Naive thymus-derived CD4-positive, alpha-beta T cell (primary cell): Measurements from ENCODE around the gene DNAH9. TPM values are rescaled to one million over a fixed set of nuclear protein-coding genes. Genes with fewer than 3 reads are reported as not detected.

Source experiments
- ATAC-seq: fragments of 150-1000 bp; cut with Tn5 transposase; 2 replicates; pipeline ENCODE4 v1.10.0; 2021; ENCODE audit warnings: mild to moderate bottlenecking, moderate library complexity
- CTCF ChIA-PET: fragments of 350-600 bp; sonication (Branson Sonifier 250); formaldehyde crosslinking; loops from one replicate; lab custom pipeline; 2021; ENCODE audit warnings: antibody characterized with exemption; lab: Charles Lee
- POLR2A ChIA-PET: fragments of 350-600 bp; sonication (Branson Sonifier 250); formaldehyde crosslinking; loops from one replicate; lab custom pipeline; 2021; ENCODE audit warnings: antibody characterized with exemption, inconsistent platforms; lab: Charles Lee
- DNase-seq, 9 donors: peaks; one replicate each; pipeline versions ENCODE4 v3.0.0 to v3.0.0-alpha.2; 2020 to 2022; ENCODE audit warnings: mixed read lengths in 1 of 9
- H3K27ac ChIP-seq: one replicate; pipeline ENCODE4 v1.7.0; 2013; ENCODE audit warnings: mild to moderate bottlenecking, low read depth, low read length, moderate library complexity
- H3K27me3 ChIP-seq, 2 donors: one replicate each; pipeline ENCODE4 v1.7.0; 2013; ENCODE audit warnings: low read length in 2 of 2, mild to moderate bottlenecking in 2 of 2, moderate library complexity in 2 of 2; ENCODE audit not compliant: control insufficient read depth in 2 of 2, insufficient read depth in 2 of 2
- H3K36me3 ChIP-seq, 3 experiments: 1 replicate in 2 of 3; 2 replicates in 1 of 3; pipeline ENCODE4 v1.7.0; 2013; ENCODE audit warnings: low read length in 3 of 3, mild to moderate bottlenecking in 3 of 3, moderate library complexity in 1 of 3; ENCODE audit not compliant: insufficient read depth in 3 of 3, control insufficient read depth in 2 of 3
- H3K4me1 ChIP-seq, 2 donors: one replicate each; pipeline ENCODE4 v1.7.0; 2013; ENCODE audit warnings: low read length in 2 of 2, mild to moderate bottlenecking in 2 of 2, moderate library complexity in 1 of 2; ENCODE audit not compliant: control insufficient read depth in 2 of 2, insufficient read depth in 2 of 2
- H3K4me3 ChIP-seq: 2 replicates; pipeline ENCODE4 v1.7.0; 2013; ENCODE audit warnings: mild to moderate bottlenecking, low read length
- H3K9me3 ChIP-seq, 3 experiments: 1 replicate in 2 of 3; 2 replicates in 1 of 3; pipeline ENCODE4 v1.7.0; 2013; ENCODE audit warnings: low read length in 3 of 3; ENCODE audit not compliant: control insufficient read depth in 2 of 3
- H3K27ac Mint-ChIP-seq, 9 donors: one replicate each; pipeline ENCODE4 v1.8.0; 2020 to 2022; ENCODE audit warnings: mixed read lengths in 9 of 9, mild to moderate bottlenecking in 8 of 9, moderate library complexity in 5 of 9, inconsistent platforms in 2 of 9
- H3K27me3 Mint-ChIP-seq, 5 donors: one replicate each; pipeline ENCODE4 v1.8.0; 2021 to 2022; ENCODE audit warnings: mixed read lengths in 5 of 5, mild to moderate bottlenecking in 1 of 5
- H3K36me3 Mint-ChIP-seq, 5 donors: one replicate each; pipeline ENCODE4 v1.8.0; 2020 to 2022; ENCODE audit warnings: mixed read lengths in 5 of 5, mild to moderate bottlenecking in 3 of 5, inconsistent platforms in 1 of 5
- H3K4me1 Mint-ChIP-seq, 7 donors: one replicate each; pipeline ENCODE4 v1.8.0; 2020 to 2022; ENCODE audit warnings: mixed read lengths in 7 of 7, mild to moderate bottlenecking in 3 of 7, inconsistent platforms in 1 of 7
- H3K4me3 Mint-ChIP-seq, 10 donors: one replicate each; pipeline ENCODE4 v1.8.0; 2020 to 2022; ENCODE audit warnings: mild to moderate bottlenecking in 10 of 10, mixed read lengths in 10 of 10, moderate library complexity in 6 of 10, inconsistent platforms in 2 of 10
- H3K9me3 Mint-ChIP-seq, 11 donors: one replicate each; pipeline ENCODE4 v1.8.0; 2020 to 2022; ENCODE audit warnings: mixed read lengths in 11 of 11, mild to moderate bottlenecking in 4 of 11, inconsistent platforms in 1 of 11, moderate library complexity in 1 of 11
- intact Hi-C, 2 donors: fragments of 100-400 bp; cut with micrococcal nuclease; formaldehyde crosslinking; loops; one replicate each; pipeline ENCODE4 v1.15.1; 2023
- polyA plus RNA-seq, 2 donors: library from polyadenylated mRNA; unstranded; fragments of 300-500 nt; fragmentation: Illumina TruSeq; gene quantifications; one replicate each; pipeline ENCODE4 v1.2.3, GENCODE V29; 2021
- total RNA-seq, 6 experiments: library from RNA in 5 of 6; stranded (reverse) in 5 of 6; gene quantifications; 1 replicate in 5 of 6; 2 replicates in 1 of 6; pipeline ENCODE4 v1.2.3 and lab custom pipeline; 2021 to 2026

DNAH9 gene
- total and polyA plus RNA-seq, 7 experiments from 2014 or later, result not detected

DNA sequence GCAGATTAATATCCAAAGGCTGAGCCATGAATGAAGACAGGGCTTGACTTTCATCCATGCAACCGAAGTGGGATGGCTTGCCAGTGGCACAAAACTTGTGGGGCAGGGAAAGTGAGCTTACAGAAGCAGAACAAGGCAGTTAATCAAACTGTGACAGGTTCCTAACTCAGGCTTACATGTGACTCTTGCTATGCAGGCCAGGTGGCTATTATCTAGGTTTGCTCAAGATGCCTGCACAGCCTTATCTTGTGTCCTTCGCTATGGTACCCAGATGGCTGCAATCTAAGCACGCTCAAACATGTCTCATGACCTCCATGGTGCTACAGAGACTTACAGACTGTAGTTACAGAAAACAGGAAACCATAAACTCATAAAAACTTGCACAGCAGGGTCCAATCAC, 8.6 kb upstream of the DNAH9 start:
- H3K27ac Mint-ChIP-seq, result no peak overlapping the region
- intact Hi-C loops, result no loop called here
- Histone ChIP-seq H3K27me3 (no peaks in the 10 kb centered on the region), H3K9me3 (no peaks in the 10 kb centered on the region), H3K27ac (no peak overlapping the region), H3K4me1 (no peaks in the 10 kb centered on the region), H3K36me3 (no peaks in the 10 kb centered on the region), H3K4me3 (no peak overlapping the region)
- no peaks in the 10 kb centered on the region for H3K36me3 Mint-ChIP-seq
- peaks cover 0 to 10% (median 6%) of the 10 kb centered on the region in 5 donors for H3K27me3 Mint-ChIP-seq
- H3K9me3 Mint-ChIP-seq, result peaks cover 0 to 17% (median 4%) of the 10 kb centered on the region in 11 donors
- POLR2A ChIA-PET, result no interaction called here
- H3K4me3 Mint-ChIP-seq, result no peak overlapping the region
- no peak for DNase-seq
- ATAC-seq, result no peak
- CTCF ChIA-PET, result no interaction called here
- no peaks in the 10 kb centered on the region for H3K4me1 Mint-ChIP-seq

DNA sequence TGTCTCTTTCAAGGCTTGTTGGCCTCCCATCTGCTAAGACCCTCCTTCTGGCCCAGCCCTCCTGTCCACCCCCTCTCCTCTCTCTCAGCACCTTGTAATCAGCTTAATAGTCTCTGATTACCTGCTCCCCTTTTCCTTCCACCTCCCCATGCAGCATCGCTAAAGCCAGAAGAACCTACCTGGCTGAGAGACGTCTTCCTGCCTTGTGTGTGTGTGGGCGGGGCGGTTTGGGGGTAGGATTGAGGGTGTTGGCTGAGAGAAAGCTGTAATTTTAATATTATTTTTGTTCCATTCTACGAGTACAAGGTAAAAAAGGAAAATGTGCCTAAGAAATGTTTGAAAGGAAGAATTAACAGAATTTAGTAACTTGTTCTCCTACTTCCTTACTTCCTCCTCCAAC, 3.4 kb downstream of the DNAH9 start:
- peaks cover 10 to 36% (median 34%) of the 10 kb centered on the region in 5 donors for H3K27me3 Mint-ChIP-seq
- ATAC-seq (no peak), DNase-seq (no peak)
- H3K4me3 Mint-ChIP-seq, result no peak overlapping the region
- POLR2A ChIA-PET, result no interaction called here
- H3K27ac Mint-ChIP-seq, result no peak overlapping the region
- peaks cover 0 to 19% (median 5%) of the 10 kb centered on the region in 11 donors for H3K9me3 Mint-ChIP-seq
- peaks cover 0 to 4% (median 0%) of the 10 kb centered on the region in 5 donors for H3K36me3 Mint-ChIP-seq
- H3K27ac ChIP-seq, result no peak overlapping the region
- no peaks in the 10 kb centered on the region for H3K36me3 ChIP-seq
- H3K27me3 ChIP-seq, result no peaks in the 10 kb centered on the region
- CTCF ChIA-PET, result no interaction called here
- peaks cover 0 to 5% (median 0%) of the 10 kb centered on the region in 7 donors for H3K4me1 Mint-ChIP-seq
- intact Hi-C loops, result no loop called here
- no peaks in the 10 kb centered on the region for H3K9me3 ChIP-seq
- H3K4me1 ChIP-seq, result no peaks in the 10 kb centered on the region
- H3K4me3 ChIP-seq, result no peak overlapping the region

DNA sequence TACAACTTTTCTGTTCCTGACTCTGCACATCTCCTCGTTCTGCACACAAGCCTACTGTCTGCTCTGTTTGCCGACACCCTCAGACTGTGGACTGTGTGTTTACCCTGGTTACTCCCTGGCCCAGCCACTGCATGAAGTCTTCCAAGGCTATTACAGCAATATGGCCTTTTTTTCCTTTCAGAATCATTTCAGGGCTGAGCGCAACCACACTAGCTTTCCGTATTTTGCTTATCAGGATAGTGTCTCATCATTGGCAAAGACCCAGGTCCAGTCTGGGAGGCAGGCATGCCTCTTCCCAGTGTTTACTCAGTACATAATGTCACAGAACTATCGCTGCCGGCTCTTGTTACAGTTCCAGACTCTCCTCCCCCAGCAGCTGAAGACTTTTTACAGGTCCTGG, 10.1 kb downstream of the DNAH9 start:
- no peaks in the 10 kb centered on the region for H3K4me1 ChIP-seq
- no peaks in the 10 kb centered on the region for H3K27me3 ChIP-seq
- no peak overlapping the region for H3K4me3 ChIP-seq
- no peaks in the 10 kb centered on the region for H3K36me3 ChIP-seq
- intact Hi-C loops, result no loop called here
- Mint-ChIP-seq H3K27me3 (peaks cover 0 to 31% (median 5%) of the 10 kb centered on the region in 5 donors), H3K9me3 (peaks cover 0 to 8% (median 3%) of the 10 kb centered on the region in 11 donors), H3K27ac (no peak overlapping the region), H3K4me1 (no peaks in the 10 kb centered on the region), H3K4me3 (no peak overlapping the region), H3K36me3 (no peaks in the 10 kb centered on the region)
- H3K27ac ChIP-seq, result no peak overlapping the region
- no peak for DNase-seq
- ATAC-seq, result no peak
- POLR2A ChIA-PET, result no interaction called here
- H3K9me3 ChIP-seq, result no peaks in the 10 kb centered on the region
- CTCF ChIA-PET, result no interaction called here

DNA sequence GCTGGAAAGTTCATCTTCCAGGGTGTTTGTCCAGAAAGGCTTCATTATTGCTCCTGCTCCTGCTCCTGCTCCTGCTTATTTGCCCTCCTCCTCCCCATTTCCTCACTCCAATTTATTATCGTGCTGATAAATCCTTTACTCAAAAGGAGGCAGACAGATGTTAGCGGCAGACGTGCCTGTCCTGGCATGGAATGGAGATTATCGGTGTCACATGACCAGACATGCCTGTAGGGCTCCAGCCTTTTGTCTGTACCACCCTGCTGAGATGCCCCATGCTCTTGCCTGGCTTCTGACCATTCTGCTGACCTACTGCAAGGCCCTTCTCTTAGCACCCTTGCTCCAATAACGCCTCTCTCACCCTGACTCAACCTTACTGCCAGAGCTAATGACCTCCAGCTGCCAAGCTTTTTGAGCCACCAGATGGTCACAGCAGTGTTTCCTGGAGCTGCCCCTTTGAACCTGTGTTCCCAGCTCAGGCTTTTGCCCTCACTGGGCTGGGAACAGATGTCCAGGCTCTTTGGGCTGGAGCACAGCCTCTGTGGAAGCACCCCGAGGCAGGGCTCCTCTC, 12.8 kb downstream of the DNAH9 start:
- H3K27me3 Mint-ChIP-seq, result peaks cover 0 to 37% (median 5%) of the 10 kb centered on the region in 5 donors
- no peak for ATAC-seq
- H3K9me3 Mint-ChIP-seq, result peaks cover 0 to 5% (median 1%) of the 10 kb centered on the region in 11 donors
- intact Hi-C loops, result no loop called here
- Histone ChIP-seq H3K9me3 (no peaks in the 10 kb centered on the region), H3K36me3 (no peaks in the 10 kb centered on the region), H3K4me3 (no peak overlapping the region), H3K27me3 (no peaks in the 10 kb centered on the region), H3K4me1 (no peaks in the 10 kb centered on the region), H3K27ac (no peak overlapping the region)
- POLR2A ChIA-PET, result no interaction called here
- H3K4me3 Mint-ChIP-seq, result no peak overlapping the region
- H3K36me3 Mint-ChIP-seq, result no peaks in the 10 kb centered on the region
- H3K27ac Mint-ChIP-seq, result no peak overlapping the region
- CTCF ChIA-PET, result no interaction called here
- no peaks in the 10 kb centered on the region for H3K4me1 Mint-ChIP-seq
- no peak for DNase-seq

DNA sequence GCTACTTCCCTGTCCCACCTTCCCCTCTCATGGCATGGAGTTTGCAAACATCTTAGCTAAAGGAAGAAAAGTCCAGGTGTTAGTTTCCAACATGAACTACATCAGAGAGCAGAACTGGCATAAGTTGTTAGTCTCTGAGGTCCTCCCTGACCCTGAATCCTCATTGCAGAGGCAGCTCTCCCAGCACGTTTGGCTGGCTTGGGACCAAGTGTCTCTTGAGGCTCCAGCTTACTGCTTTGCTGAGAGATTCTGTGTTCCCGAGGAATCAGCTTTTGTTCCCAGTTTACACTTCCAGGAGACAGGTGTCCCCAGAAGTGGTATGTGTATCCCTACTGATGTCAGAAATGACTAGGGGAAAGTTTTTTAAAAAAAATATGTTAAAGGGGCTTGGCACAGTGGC, 14.7 kb downstream of the DNAH9 start:
- Mint-ChIP-seq H3K27me3 (peaks cover 0 to 37% (median 5%) of the 10 kb centered on the region in 5 donors), H3K9me3 (peaks cover 0 to 5% (median 0%) of the 10 kb centered on the region in 11 donors), H3K36me3 (no peaks in the 10 kb centered on the region), H3K4me1 (no peaks in the 10 kb centered on the region), H3K27ac (no peak overlapping the region), H3K4me3 (no peak overlapping the region)
- Histone ChIP-seq H3K4me1 (no peaks in the 10 kb centered on the region), H3K4me3 (no peak overlapping the region), H3K9me3 (no peaks in the 10 kb centered on the region), H3K27me3 (no peaks in the 10 kb centered on the region), H3K36me3 (no peaks in the 10 kb centered on the region), H3K27ac (no peak overlapping the region)
- ATAC-seq, result no peak
- ChIA-PET CTCF (no interaction called here), POLR2A (no interaction called here)
- DNase-seq, result no peak
- intact Hi-C loops, result no loop called here

DNA sequence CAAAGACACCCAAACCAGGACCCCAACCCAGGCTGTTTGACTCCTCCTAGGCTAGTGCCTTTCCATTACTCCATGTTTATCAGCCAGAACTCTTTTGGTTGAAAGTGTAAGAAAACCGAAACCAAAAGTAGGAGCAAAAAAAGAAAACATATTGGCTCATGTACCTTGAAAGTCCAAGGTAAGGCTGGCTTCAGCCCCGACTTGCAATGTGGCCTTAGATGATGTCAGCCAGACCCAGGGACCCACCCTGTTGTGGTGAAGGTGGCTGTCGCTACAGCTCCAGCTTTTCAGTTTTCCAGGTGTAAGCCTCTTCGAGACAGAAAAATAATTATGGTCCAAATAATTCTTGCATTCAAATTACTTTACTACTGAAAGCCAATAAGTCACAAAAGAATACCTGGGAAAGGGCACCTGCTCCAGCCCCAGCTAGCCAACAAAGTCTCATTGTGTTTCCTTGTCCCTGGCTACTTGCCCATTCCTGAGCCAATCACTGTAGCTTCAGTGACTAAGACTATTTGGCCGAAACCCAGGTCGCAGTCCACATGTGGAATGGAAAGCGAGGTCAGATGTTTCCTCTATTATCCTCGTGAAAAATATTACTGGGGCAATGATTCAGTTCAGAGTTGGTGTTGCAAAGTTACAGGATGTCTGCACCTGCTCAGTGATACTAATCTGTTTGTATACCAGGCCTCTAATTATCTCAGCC, 20.7 kb downstream of the DNAH9 start:
- Mint-ChIP-seq H3K4me3 (no peak overlapping the region), H3K36me3 (no peaks in the 10 kb centered on the region), H3K4me1 (no peaks in the 10 kb centered on the region), H3K9me3 (peaks cover 0 to 9% (median 2%) of the 10 kb centered on the region in 11 donors), H3K27me3 (peaks cover 0 to 1% (median 0%) of the 10 kb centered on the region in 5 donors), H3K27ac (no peak overlapping the region)
- Histone ChIP-seq H3K36me3 (no peaks in the 10 kb centered on the region), H3K27me3 (no peaks in the 10 kb centered on the region), H3K4me1 (no peaks in the 10 kb centered on the region), H3K9me3 (no peaks in the 10 kb centered on the region), H3K27ac (no peak overlapping the region), H3K4me3 (no peak overlapping the region)
- ATAC-seq, result no peak
- DNase-seq, result no peak
- ChIA-PET POLR2A (no interaction called here), CTCF (no interaction called here)
- intact Hi-C loops, result no loop called here

DNA sequence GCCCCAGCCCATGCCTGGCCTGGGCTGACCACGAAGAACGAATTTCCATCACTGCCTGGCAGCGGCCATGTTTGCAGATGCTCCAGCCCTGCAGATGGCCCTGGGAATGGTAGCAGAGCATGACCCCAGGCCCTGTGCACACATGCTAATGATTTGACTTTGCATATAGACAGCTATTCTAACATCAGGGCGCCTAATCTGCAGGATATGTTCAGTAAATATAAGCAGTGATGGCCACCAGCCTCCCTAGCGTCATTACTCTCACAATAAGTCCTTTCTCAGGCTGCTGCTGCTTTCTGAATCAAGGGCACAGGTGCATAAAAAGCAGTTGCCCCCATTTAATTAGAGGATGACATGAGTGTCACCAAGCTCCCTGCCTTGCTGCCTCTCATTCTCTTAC, 24.2 kb downstream of the DNAH9 start:
- no peak overlapping the region for H3K4me3 ChIP-seq
- H3K4me1 ChIP-seq, result no peaks in the 10 kb centered on the region
- ATAC-seq, result no peak
- H3K9me3 ChIP-seq, result no peaks in the 10 kb centered on the region
- Mint-ChIP-seq H3K9me3 (peaks cover 0 to 10% (median 3%) of the 10 kb centered on the region in 11 donors), H3K36me3 (no peaks in the 10 kb centered on the region), H3K27ac (no peak overlapping the region), H3K4me3 (no peak overlapping the region), H3K27me3 (no peaks in the 10 kb centered on the region), H3K4me1 (no peaks in the 10 kb centered on the region)
- H3K36me3 ChIP-seq, result no peaks in the 10 kb centered on the region
- no peaks in the 10 kb centered on the region for H3K27me3 ChIP-seq
- ChIA-PET POLR2A (no interaction called here), CTCF (no interaction called here)
- intact Hi-C loops, result no loop called here
- H3K27ac ChIP-seq, result no peak overlapping the region
- no peak for DNase-seq
